HG02571 (cell line): Measurements from ENCODE around the gene PGM5.

Experiments
- ATAC-seq: cut with Tn5 transposase; IDR thresholded peaks from one replicate; pipeline ENCODE4 v1.9.1; 2021; ENCODE audit warnings: mild to moderate bottlenecking, moderate library complexity; ENCODE audit not compliant: unreplicated experiment

The PGM5 gene

GRCh38 chr9:68530618-68531017 is 174.2 kb downstream of the PGM5 start:
- no peak for ATAC-seq

- ATAC-seq: no peak
Observed at GRCh38 chr9:68532131-68532530, 175.7 kb downstream of the PGM5 start.

GRCh38 chr9:68533678-68534077 is 177.3 kb downstream of the PGM5 start:
- ATAC-seq: no peak

GRCh38 chr9:68536876-68537615 is 180.6 kb downstream of the PGM5 start:
- ATAC-seq: no peak

GRCh38 chr9:68537616-68537880 is 181.1 kb downstream of the PGM5 start:
- no peak for ATAC-seq

- no peak for ATAC-seq
Observed at GRCh38 chr9:68538200-68538599, 181.8 kb downstream of the PGM5 start.

- no peak for ATAC-seq
Observed at GRCh38 chr9:68540712-68541535, 184.5 kb downstream of the PGM5 start, which contains the start of gene TMEM252. Gene TMEM252 (minus strand): TSS chr9:68540883. CDS start chr9:68540814, 69 bp downstream.

- no peak for ATAC-seq
Observed at GRCh38 chr9:68541568-68541967, 185.2 kb downstream of the PGM5 start.

- peak; percentile 52 for ATAC-seq
Observed at GRCh38 chr9:68545033-68545705, 188.8 kb downstream of the PGM5 start.

- ATAC-seq: peak; percentile 81
Observed at GRCh38 chr9:68546596-68547390, 190.4 kb downstream of the PGM5 start.

GRCh38 chr9:68547417-68547816 is 191.0 kb downstream of the PGM5 start:
- ATAC-seq: no peak

- no peak for ATAC-seq
Observed at GRCh38 chr9:68548241-68548640, 191.8 kb downstream of the PGM5 start.

- no peak for ATAC-seq
Observed at GRCh38 chr9:68551191-68551590, 194.8 kb downstream of the PGM5 start.

GRCh38 chr9:68552700-68553476 is 196.5 kb downstream of the PGM5 start:
- no peak for ATAC-seq

GRCh38 chr9:68555437-68556150 is 199.2 kb downstream of the PGM5 start:
- ATAC-seq: no peak

GRCh38 chr9:68558545-68558944 is 202.1 kb downstream of the PGM5 start:
- no peak for ATAC-seq

GRCh38 chr9:68560071-68560844 is 203.8 kb downstream of the PGM5 start:
- ATAC-seq: no peak

GRCh38 chr9:68562461-68562860 is 206.1 kb downstream of the PGM5 start:
- no peak for ATAC-seq

GRCh38 chr9:68567565-68567964 is 211.2 kb downstream of the PGM5 start:
- no peak for ATAC-seq
